Measurements from ENCODE around the gene KLK1. TPM values are rescaled to one million over a fixed set of nuclear protein-coding genes. Genes with fewer than 3 reads are reported as not detected.
"Not testable (repeated sequence)": the region's sequence is repeated elsewhere in the genome, so short reads cannot be mapped to it uniquely, and the experiment has no call there.

Gene KLK1
- total RNA-seq, 1 donor from 2014 or later, result not detected

- H3K27me3 ChIP-seq (ENCODE audit: control insufficient read depth, insufficient read depth, low read length), result peaks cover 48% of the 10 kb centered on the region
- H3K4me3 ChIP-seq (ENCODE audit: low read depth, low read length), result peak overlapping the region; percentile 36
- no peak for TF ChIP-seq CTCF (IDR thresholded peaks at IDR 0.05; ENCODE audit: insufficient read depth, low read length, poor library complexity, severe bottlenecking)
- H3K36me3 ChIP-seq (ENCODE audit: control insufficient read depth, insufficient read depth, low read length), result no peaks in the 10 kb centered on the region
- DNase-seq (ENCODE audit: low read depth), result no peak
Observed at GRCh38 chr19:50817941-50818858, 5.4 kb downstream of the KLK1 start.

- no peak for TF ChIP-seq CTCF (IDR thresholded peaks at IDR 0.05; ENCODE audit: insufficient read depth, low read length, poor library complexity, severe bottlenecking)
- DNase-seq (ENCODE audit: low read depth), result no peak
- Histone ChIP-seq H3K4me3 (ENCODE audit: low read depth, low read length) (no peak overlapping the region), H3K36me3 (ENCODE audit: control insufficient read depth, insufficient read depth, low read length) (no peaks in the 10 kb centered on the region), H3K27me3 (ENCODE audit: control insufficient read depth, insufficient read depth, low read length) (peaks cover 32% of the 10 kb centered on the region)
Observed at GRCh38 chr19:50815439-50815838, 8.1 kb downstream of the KLK1 start.

- no peak for TF ChIP-seq CTCF (IDR thresholded peaks at IDR 0.05; ENCODE audit: insufficient read depth, low read length, poor library complexity, severe bottlenecking)
- Histone ChIP-seq H3K27me3 (ENCODE audit: control insufficient read depth, insufficient read depth, low read length) (peaks cover 28% of the 10 kb centered on the region), H3K36me3 (ENCODE audit: control insufficient read depth, insufficient read depth, low read length) (no peaks in the 10 kb centered on the region), H3K4me3 (ENCODE audit: low read depth, low read length) (no peak overlapping the region)
- no peak for DNase-seq (ENCODE audit: low read depth)
Observed at GRCh38 chr19:50814883-50815282, 8.7 kb downstream of the KLK1 start.

GRCh38 chr19:50812474-50812873, 11.1 kb downstream of the KLK1 start:
- no peak for DNase-seq (ENCODE audit: low read depth)
- no peaks in the 10 kb centered on the region for H3K36me3 ChIP-seq (ENCODE audit: control insufficient read depth, insufficient read depth, low read length)
- TF ChIP-seq CTCF (IDR thresholded peaks at IDR 0.05; ENCODE audit: insufficient read depth, low read length, poor library complexity, severe bottlenecking), result no peak
- no peak overlapping the region for H3K4me3 ChIP-seq (ENCODE audit: low read depth, low read length)
- H3K27me3 ChIP-seq (ENCODE audit: control insufficient read depth, insufficient read depth, low read length), result peaks cover 5% of the 10 kb centered on the region

- not testable (repeated sequence) for H3K4me3 ChIP-seq (ENCODE audit: low read depth, low read length); H3K36me3 ChIP-seq (ENCODE audit: control insufficient read depth, insufficient read depth, low read length); H3K27me3 ChIP-seq (ENCODE audit: control insufficient read depth, insufficient read depth, low read length); DNase-seq (ENCODE audit: low read depth)
Observed at GRCh38 chr19:50811622-50812238, 11.9 kb downstream of the KLK1 start.

- TF ChIP-seq CTCF (IDR thresholded peaks at IDR 0.05; ENCODE audit: insufficient read depth, low read length, poor library complexity, severe bottlenecking), result no peak
- H3K27me3 ChIP-seq (ENCODE audit: control insufficient read depth, insufficient read depth, low read length), result no peaks in the 10 kb centered on the region
Observed at GRCh38 chr19:50808856-50809255, 14.7 kb downstream of the KLK1 start.

More at GRCh38 chr19:50808856-50809255, 14.7 kb downstream of the KLK1 start:
- H3K36me3 ChIP-seq (ENCODE audit: control insufficient read depth, insufficient read depth, low read length), result no peaks in the 10 kb centered on the region
- no peak overlapping the region for H3K4me3 ChIP-seq (ENCODE audit: low read depth, low read length)
- DNase-seq (ENCODE audit: low read depth), result no peak
